ENCODE data around the gene EML4.
"Not testable (repeated sequence)": the region's sequence is repeated elsewhere in the genome, so short reads cannot be mapped to it uniquely, and the experiment has no call there.

The EML4 gene

GRCh38 chr2:42169100-42169873 is at the start of gene EML4:
EML4 (plus strand) TSS chr2:42169353; CDS start chr2:42169612, 259 bp downstream.
- DNase-seq: peak; percentile 92

- no peak for DNase-seq
Measured at GRCh38 chr2:42123426-42123825, 45.7 kb upstream of the EML4 start.

GRCh38 chr2:42124011-42124785 is 45.0 kb upstream of the EML4 start:
- no peak for DNase-seq

- DNase-seq: no peak
Measured at GRCh38 chr2:42125841-42126594, 43.1 kb upstream of the EML4 start.

- not testable (repeated sequence) for DNase-seq
Measured at GRCh38 chr2:42126873-42127272, 42.3 kb upstream of the EML4 start.

GRCh38 chr2:42127425-42128424 is 41.4 kb upstream of the EML4 start:
- DNase-seq: no peak

GRCh38 chr2:42128721-42129486 is 40.2 kb upstream of the EML4 start:
- no peak for DNase-seq

- no peak for DNase-seq
Measured at GRCh38 chr2:42129487-42129852, 39.7 kb upstream of the EML4 start.

- no peak for DNase-seq
Measured at GRCh38 chr2:42129947-42130346, 39.2 kb upstream of the EML4 start.

GRCh38 chr2:42130858-42131257 is 38.3 kb upstream of the EML4 start:
- not testable (repeated sequence) for DNase-seq

GRCh38 chr2:42132191-42132965 is 36.8 kb upstream of the EML4 start:
- no peak for DNase-seq

GRCh38 chr2:42132966-42133641 is 36.0 kb upstream of the EML4 start:
- DNase-seq: peak; percentile 52

GRCh38 chr2:42133771-42134195 is 35.4 kb upstream of the EML4 start:
- no peak for DNase-seq

GRCh38 chr2:42134401-42134932 is 34.7 kb upstream of the EML4 start:
- DNase-seq: not testable (repeated sequence)

- DNase-seq: no peak
Measured at GRCh38 chr2:42135381-42136312, 33.5 kb upstream of the EML4 start.

GRCh38 chr2:42136782-42137124 is 32.4 kb upstream of the EML4 start:
- no peak for DNase-seq

- DNase-seq: no peak
Measured at GRCh38 chr2:42137125-42137841, 31.9 kb upstream of the EML4 start.
